GM23338 (cell line): ENCODE results near the gene NNT. TPM values are rescaled to one million over a fixed set of nuclear protein-coding genes. Genes with fewer than 3 reads are reported as not detected.

ENCODE experiments used
- ATAC-seq: fragments of 200-7000 bp; cut with Tn5 transposase; 3 replicates; pipeline ENCODE4 v1.9.1; 2020
- DNase-seq: peaks from one replicate; pipeline ENCODE4 v3.0.0-alpha.2; 2015; ENCODE audit warnings: low spot score
- H2AFZ ChIP-seq: fragments of 200-600 bp; sonication (generic); 2 replicates; pipeline ENCODE4 v1.8.0; 2016; ENCODE audit warnings: antibody characterized with exemption, mild to moderate bottlenecking, moderate library complexity
- H3F3A ChIP-seq: fragments of 200-600 bp; sonication (generic); replicated peaks from 2 replicates; pipeline ENCODE4 v1.8.0; 2017; ENCODE audit warnings: antibody characterized with exemption, mixed run types, low read depth
- H3K27ac ChIP-seq: fragments of 200-600 bp; sonication (generic); 2 replicates; pipeline ENCODE4 v1.6.1; 2016; ENCODE audit warnings: low read depth
- H3K27me3 ChIP-seq: fragments of 200-600 bp; sonication (generic); 2 replicates; pipeline ENCODE4 v1.8.0; 2016; ENCODE audit warnings: mild to moderate bottlenecking, mixed run types, moderate library complexity; ENCODE audit not compliant: insufficient read depth
- H3K36me3 ChIP-seq: fragments of 200-600 bp; sonication (generic); 2 replicates; pipeline ENCODE4 v1.8.0; 2016; ENCODE audit warnings: mild to moderate bottlenecking; ENCODE audit not compliant: insufficient read depth
- H3K4me1 ChIP-seq: fragments of 200-600 bp; sonication (generic); 2 replicates; pipeline ENCODE4 v1.8.0; 2016; ENCODE audit warnings: mild to moderate bottlenecking, moderate library complexity; ENCODE audit not compliant: insufficient read depth
- H3K4me2 ChIP-seq: fragments of 200-600 bp; sonication (generic); 2 replicates; pipeline ENCODE4 v1.7.1; 2017; ENCODE audit warnings: mixed run types
- H3K4me3 ChIP-seq: fragments of 200-600 bp; sonication (generic); 2 replicates; pipeline ENCODE4 v1.6.1; 2016; ENCODE audit warnings: mixed run types
- H3K79me2 ChIP-seq: fragments of 200-600 bp; sonication (generic); replicated peaks from 2 replicates; pipeline ENCODE4 v1.8.0; 2017; ENCODE audit warnings: mild to moderate bottlenecking; ENCODE audit not compliant: insufficient read depth
- H3K9me2 ChIP-seq: fragments of 200-600 bp; sonication (generic); 2 replicates; pipeline ENCODE4 v1.8.0; 2017; ENCODE audit not compliant: insufficient read depth
- H4K20me1 ChIP-seq: fragments of 200-600 bp; sonication (generic); replicated peaks from 2 replicates; pipeline ENCODE4 v1.8.0; 2017; ENCODE audit warnings: mild to moderate bottlenecking; ENCODE audit not compliant: insufficient read depth
- H3K27ac Mint-ChIP-seq: 2 replicates; pipeline ENCODE4 v1.8.0; 2020; ENCODE audit warnings: inconsistent platforms, mild to moderate bottlenecking, moderate library complexity, mixed read lengths
- H3K27me3 Mint-ChIP-seq: 3 replicates; pipeline ENCODE4 v1.8.0; 2022; ENCODE audit warnings: low read depth, mild to moderate bottlenecking, moderate library complexity, mixed read lengths, inconsistent platforms; ENCODE audit not compliant: insufficient read depth, poor library complexity
- H3K36me3 Mint-ChIP-seq: 3 replicates; pipeline ENCODE4 v1.8.0; 2021; ENCODE audit warnings: low read depth, mild to moderate bottlenecking, inconsistent platforms, moderate library complexity, mixed read lengths
- H3K4me1 Mint-ChIP-seq: 3 replicates; pipeline ENCODE4 v1.8.0; 2020; ENCODE audit warnings: mild to moderate bottlenecking, inconsistent platforms, mixed read lengths
- H3K4me3 Mint-ChIP-seq: 3 replicates; pipeline ENCODE4 v1.8.0; 2021; ENCODE audit warnings: moderate library complexity, mild to moderate bottlenecking, inconsistent platforms, mixed read lengths
- H3K9me3 Mint-ChIP-seq: 3 replicates; pipeline ENCODE4 v1.8.0; 2020; ENCODE audit warnings: moderate library complexity, mild to moderate bottlenecking, inconsistent platforms, mixed read lengths
- CREB1 ChIP-seq: fragments of 250-450 bp; sonication (Bioruptor Pico); IDR thresholded peaks from 2 replicates; pipeline ENCODE4 v1.5.0; 2020; ENCODE audit warnings: low read depth, mild to moderate bottlenecking, moderate library complexity
- EZH2 ChIP-seq: fragments of 200-600 bp; sonication (generic); IDR thresholded peaks from one replicate; pipeline ENCODE4 v1.8.0; 2017; ENCODE audit warnings: antibody characterized with exemption, mild to moderate bottlenecking, low read depth; ENCODE audit not compliant: unreplicated experiment
- EZH2phosphoT487 ChIP-seq: fragments of 200-600 bp; sonication (generic); IDR thresholded peaks from one replicate; pipeline ENCODE4 v1.8.1; 2018; ENCODE audit warnings: antibody characterized with exemption; ENCODE audit not compliant: unreplicated experiment
- JUNB ChIP-seq: IDR thresholded peaks from one replicate; pipeline ENCODE4 v1.6.1; 2016; ENCODE audit warnings: antibody characterized with exemption; ENCODE audit not compliant: unreplicated experiment
- NANOG ChIP-seq: IDR thresholded peaks from 2 replicates; pipeline ENCODE4 v1.6.1; 2016; ENCODE audit warnings: antibody characterized with exemption, borderline replicate concordance
- POLR2AphosphoS5 ChIP-seq: IDR thresholded peaks from 2 replicates; pipeline ENCODE4 v1.6.1; 2016; ENCODE audit warnings: antibody characterized with exemption, low read depth
- STAT1 ChIP-seq: IDR thresholded peaks from one replicate; pipeline ENCODE4 v1.6.1; 2016; ENCODE audit warnings: antibody characterized with exemption; ENCODE audit not compliant: unreplicated experiment
- ZNF114 ChIP-seq: fragments of 250-450 bp; sonication (Bioruptor Pico); IDR thresholded peaks from 2 replicates; pipeline ENCODE4 v1.5.0; 2020; ENCODE audit warnings: mild to moderate bottlenecking, moderate library complexity
- ZNF331 ChIP-seq: fragments of 250-450 bp; sonication (Bioruptor Pico); IDR thresholded peaks from 2 replicates; pipeline ENCODE4 v1.5.0; 2020; ENCODE audit warnings: low read depth, mild to moderate bottlenecking, moderate library complexity
- polyA plus RNA-seq: library from polyadenylated mRNA; unstranded; fragments of >200 nt; fragmentation: Nextera tagmentation; extraction: Ambion mirVana; gene quantifications from 2 replicates; pipeline ENCODE4 v1.2.1, GENCODE V29; 2016
- total RNA-seq: library from RNA; depleted of rRNA; stranded (reverse); fragments of >200 nt; shearing (Covaris generic); gene quantifications from 2 replicates; pipeline ENCODE4 v1.2.3, GENCODE V29; 2014
- TF ChIP-seq, protein P1 (sequence below): fragments of 250-450 bp; sonication (Bioruptor Pico); IDR thresholded peaks from 2 replicates; pipeline ENCODE4 v1.5.0; 2020; ENCODE audit warnings: mild to moderate bottlenecking, moderate library complexity
- TF ChIP-seq, protein P2 (sequence below): IDR thresholded peaks from 2 replicates; pipeline ENCODE4 v1.6.1; 2016; ENCODE audit warnings: antibody characterized with exemption
- TF ChIP-seq, protein P3 (sequence below), 2 experiments: fragments of 200-600 bp in 1 of 2; sonication (generic) in 1 of 2; conservative IDR thresholded peaks; 2 replicates each; pipeline versions ENCODE4 v1.5.1 to v1.6.1; 2016 to 2017; ENCODE audit warnings: antibody characterized with exemption in 2 of 2, low read depth in 2 of 2, mild to moderate bottlenecking in 2 of 2, moderate library complexity in 1 of 2
- TF ChIP-seq, protein P4 (sequence below): IDR thresholded peaks from one replicate; pipeline ENCODE4 v1.6.1; 2018; ENCODE audit warnings: antibody characterized with exemption; ENCODE audit not compliant: unreplicated experiment

Gene NNT
- total and polyA plus RNA-seq, 2 experiments from 2014 or later: 10.8 to 15.9 TPM

DNA sequence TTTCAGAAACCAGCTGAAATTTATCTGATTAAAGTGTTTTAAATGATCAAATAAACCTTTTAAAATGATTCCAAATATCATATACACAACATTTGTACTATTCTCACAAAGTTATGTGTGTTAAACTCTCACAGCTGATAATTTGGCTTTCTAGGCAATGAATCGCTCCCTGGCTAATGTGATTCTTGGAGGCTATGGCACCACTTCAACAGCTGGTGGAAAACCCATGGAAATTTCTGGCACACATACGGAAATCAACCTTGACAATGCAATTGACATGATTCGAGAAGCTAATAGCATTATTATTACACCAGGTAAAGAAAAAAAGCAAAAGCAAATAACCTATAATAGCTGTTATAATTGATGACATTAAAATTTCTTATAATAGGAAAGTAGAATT is 72.4 kb downstream of the NNT start:
- Histone ChIP-seq H3K4me3 (no peak overlapping the region), H3K27me3 (no peaks in the 10 kb centered on the region), H3F3A (no peaks in the 10 kb centered on the region), H3K9me2 (no peaks in the 10 kb centered on the region), H3K4me2 (no peak overlapping the region), H3K27ac (no peak overlapping the region), H3K36me3 (no peaks in the 10 kb centered on the region), H2AFZ (no peak overlapping the region), H4K20me1 (no peaks in the 10 kb centered on the region), H3K79me2 (no peaks in the 10 kb centered on the region), H3K4me1 (no peaks in the 10 kb centered on the region)
- Mint-ChIP-seq H3K4me1 (no peaks in the 10 kb centered on the region), H3K27me3 (peaks cover 2% of the 10 kb centered on the region), H3K36me3 (peaks cover 18% of the 10 kb centered on the region), H3K4me3 (no peak overlapping the region), H3K9me3 (peaks cover 14% of the 10 kb centered on the region), H3K27ac (no peak overlapping the region)
- DNase-seq: no peak
- TF ChIP-seq, protein P1, sequence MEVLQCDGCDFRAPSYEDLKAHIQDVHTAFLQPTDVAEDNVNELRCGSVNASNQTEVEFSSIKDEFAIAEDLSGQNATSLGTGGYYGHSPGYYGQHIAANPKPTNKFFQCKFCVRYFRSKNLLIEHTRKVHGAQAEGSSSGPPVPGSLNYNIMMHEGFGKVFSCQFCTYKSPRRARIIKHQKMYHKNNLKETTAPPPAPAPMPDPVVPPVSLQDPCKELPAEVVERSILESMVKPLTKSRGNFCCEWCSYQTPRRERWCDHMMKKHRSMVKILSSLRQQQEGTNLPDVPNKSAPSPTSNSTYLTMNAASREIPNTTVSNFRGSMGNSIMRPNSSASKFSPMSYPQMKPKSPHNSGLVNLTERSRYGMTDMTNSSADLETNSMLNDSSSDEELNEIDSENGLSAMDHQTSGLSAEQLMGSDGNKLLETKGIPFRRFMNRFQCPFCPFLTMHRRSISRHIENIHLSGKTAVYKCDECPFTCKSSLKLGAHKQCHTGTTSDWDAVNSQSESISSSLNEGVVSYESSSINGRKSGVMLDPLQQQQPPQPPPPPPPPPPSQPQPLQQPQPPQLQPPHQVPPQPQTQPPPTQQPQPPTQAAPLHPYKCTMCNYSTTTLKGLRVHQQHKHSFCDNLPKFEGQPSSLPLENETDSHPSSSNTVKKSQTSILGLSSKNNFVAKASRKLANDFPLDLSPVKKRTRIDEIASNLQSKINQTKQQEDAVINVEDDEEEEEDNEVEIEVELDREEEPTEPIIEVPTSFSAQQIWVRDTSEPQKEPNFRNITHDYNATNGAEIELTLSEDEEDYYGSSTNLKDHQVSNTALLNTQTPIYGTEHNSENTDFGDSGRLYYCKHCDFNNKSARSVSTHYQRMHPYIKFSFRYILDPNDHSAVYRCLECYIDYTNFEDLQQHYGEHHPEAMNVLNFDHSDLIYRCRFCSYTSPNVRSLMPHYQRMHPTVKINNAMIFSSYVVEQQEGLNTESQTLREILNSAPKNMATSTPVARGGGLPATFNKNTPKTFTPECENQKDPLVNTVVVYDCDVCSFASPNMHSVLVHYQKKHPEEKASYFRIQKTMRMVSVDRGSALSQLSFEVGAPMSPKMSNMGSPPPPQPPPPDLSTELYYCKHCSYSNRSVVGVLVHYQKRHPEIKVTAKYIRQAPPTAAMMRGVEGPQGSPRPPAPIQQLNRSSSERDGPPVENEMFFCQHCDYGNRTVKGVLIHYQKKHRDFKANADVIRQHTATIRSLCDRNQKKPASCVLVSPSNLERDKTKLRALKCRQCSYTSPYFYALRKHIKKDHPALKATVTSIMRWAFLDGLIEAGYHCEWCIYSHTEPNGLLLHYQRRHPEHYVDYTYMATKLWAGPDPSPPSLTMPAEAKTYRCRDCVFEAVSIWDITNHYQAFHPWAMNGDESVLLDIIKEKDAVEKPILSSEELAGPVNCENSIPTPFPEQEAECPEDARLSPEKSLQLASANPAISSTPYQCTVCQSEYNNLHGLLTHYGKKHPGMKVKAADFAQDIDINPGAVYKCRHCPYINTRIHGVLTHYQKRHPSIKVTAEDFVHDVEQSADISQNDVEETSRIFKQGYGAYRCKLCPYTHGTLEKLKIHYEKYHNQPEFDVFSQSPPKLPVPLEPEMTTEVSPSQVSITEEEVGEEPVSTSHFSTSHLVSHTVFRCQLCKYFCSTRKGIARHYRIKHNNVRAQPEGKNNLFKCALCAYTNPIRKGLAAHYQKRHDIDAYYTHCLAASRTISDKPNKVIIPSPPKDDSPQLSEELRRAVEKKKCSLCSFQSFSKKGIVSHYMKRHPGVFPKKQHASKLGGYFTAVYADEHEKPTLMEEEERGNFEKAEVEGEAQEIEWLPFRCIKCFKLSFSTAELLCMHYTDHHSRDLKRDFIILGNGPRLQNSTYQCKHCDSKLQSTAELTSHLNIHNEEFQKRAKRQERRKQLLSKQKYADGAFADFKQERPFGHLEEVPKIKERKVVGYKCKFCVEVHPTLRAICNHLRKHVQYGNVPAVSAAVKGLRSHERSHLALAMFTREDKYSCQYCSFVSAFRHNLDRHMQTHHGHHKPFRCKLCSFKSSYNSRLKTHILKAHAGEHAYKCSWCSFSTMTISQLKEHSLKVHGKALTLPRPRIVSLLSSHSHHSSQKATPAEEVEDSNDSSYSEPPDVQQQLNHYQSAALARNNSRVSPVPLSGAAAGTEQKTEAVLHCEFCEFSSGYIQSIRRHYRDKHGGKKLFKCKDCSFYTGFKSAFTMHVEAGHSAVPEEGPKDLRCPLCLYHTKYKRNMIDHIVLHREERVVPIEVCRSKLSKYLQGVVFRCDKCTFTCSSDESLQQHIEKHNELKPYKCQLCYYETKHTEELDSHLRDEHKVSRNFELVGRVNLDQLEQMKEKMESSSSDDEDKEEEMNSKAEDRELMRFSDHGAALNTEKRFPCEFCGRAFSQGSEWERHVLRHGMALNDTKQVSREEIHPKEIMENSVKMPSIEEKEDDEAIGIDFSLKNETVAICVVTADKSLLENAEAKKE (CRISPR knock-in tag): no peak
- TF ChIP-seq, protein P2, sequence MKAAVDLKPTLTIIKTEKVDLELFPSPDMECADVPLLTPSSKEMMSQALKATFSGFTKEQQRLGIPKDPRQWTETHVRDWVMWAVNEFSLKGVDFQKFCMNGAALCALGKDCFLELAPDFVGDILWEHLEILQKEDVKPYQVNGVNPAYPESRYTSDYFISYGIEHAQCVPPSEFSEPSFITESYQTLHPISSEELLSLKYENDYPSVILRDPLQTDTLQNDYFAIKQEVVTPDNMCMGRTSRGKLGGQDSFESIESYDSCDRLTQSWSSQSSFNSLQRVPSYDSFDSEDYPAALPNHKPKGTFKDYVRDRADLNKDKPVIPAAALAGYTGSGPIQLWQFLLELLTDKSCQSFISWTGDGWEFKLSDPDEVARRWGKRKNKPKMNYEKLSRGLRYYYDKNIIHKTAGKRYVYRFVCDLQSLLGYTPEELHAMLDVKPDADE: no peak
- TF ChIP-seq EZH2phosphoT487 (no peak), EZH2 (no peak), POLR2AphosphoS5 (no peak), ZNF331 (CRISPR knock-in tag) (no peak), JUNB (no peak), CREB1 (no peak), NANOG (no peak), ZNF114 (CRISPR knock-in tag) (no peak), STAT1 (no peak)
- TF ChIP-seq, protein P3, sequence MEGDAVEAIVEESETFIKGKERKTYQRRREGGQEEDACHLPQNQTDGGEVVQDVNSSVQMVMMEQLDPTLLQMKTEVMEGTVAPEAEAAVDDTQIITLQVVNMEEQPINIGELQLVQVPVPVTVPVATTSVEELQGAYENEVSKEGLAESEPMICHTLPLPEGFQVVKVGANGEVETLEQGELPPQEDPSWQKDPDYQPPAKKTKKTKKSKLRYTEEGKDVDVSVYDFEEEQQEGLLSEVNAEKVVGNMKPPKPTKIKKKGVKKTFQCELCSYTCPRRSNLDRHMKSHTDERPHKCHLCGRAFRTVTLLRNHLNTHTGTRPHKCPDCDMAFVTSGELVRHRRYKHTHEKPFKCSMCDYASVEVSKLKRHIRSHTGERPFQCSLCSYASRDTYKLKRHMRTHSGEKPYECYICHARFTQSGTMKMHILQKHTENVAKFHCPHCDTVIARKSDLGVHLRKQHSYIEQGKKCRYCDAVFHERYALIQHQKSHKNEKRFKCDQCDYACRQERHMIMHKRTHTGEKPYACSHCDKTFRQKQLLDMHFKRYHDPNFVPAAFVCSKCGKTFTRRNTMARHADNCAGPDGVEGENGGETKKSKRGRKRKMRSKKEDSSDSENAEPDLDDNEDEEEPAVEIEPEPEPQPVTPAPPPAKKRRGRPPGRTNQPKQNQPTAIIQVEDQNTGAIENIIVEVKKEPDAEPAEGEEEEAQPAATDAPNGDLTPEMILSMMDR (conservative IDR thresholded peaks at IDR 0.05; ENCODE audit: low read depth in 2 of 2): no peak
- TF ChIP-seq, protein P4, sequence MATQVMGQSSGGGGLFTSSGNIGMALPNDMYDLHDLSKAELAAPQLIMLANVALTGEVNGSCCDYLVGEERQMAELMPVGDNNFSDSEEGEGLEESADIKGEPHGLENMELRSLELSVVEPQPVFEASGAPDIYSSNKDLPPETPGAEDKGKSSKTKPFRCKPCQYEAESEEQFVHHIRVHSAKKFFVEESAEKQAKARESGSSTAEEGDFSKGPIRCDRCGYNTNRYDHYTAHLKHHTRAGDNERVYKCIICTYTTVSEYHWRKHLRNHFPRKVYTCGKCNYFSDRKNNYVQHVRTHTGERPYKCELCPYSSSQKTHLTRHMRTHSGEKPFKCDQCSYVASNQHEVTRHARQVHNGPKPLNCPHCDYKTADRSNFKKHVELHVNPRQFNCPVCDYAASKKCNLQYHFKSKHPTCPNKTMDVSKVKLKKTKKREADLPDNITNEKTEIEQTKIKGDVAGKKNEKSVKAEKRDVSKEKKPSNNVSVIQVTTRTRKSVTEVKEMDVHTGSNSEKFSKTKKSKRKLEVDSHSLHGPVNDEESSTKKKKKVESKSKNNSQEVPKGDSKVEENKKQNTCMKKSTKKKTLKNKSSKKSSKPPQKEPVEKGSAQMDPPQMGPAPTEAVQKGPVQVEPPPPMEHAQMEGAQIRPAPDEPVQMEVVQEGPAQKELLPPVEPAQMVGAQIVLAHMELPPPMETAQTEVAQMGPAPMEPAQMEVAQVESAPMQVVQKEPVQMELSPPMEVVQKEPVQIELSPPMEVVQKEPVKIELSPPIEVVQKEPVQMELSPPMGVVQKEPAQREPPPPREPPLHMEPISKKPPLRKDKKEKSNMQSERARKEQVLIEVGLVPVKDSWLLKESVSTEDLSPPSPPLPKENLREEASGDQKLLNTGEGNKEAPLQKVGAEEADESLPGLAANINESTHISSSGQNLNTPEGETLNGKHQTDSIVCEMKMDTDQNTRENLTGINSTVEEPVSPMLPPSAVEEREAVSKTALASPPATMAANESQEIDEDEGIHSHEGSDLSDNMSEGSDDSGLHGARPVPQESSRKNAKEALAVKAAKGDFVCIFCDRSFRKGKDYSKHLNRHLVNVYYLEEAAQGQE: no peak
- ATAC-seq: no peak
